HepG2 (cell line): ENCODE results near the gene SEC14L2. TPM values are rescaled to one million over a fixed set of nuclear protein-coding genes. Genes with fewer than 3 reads are reported as not detected.

Source experiments
- ATAC-seq: fragments of 200-7000 bp; cut with Tn5 transposase; 3 replicates; pipeline ENCODE4 v1.9.1; 2020; ENCODE audit warnings: mild to moderate bottlenecking, moderate library complexity
- BruUV-seq: library from RNA; stranded (reverse); fragments of 400-500 nt; replicated peaks from 2 replicates; lab custom pipeline; 2021; lab: Mats Ljungman, UMichigan
- CTCF ChIA-PET: fragments of 300-600 bp; formaldehyde crosslinking; extraction: SDS; loops from one replicate; lab custom pipeline; 2021; ENCODE audit warnings: low total read pairs, inconsistent platforms, low intra/inter-chr PET ratio; lab: Yijun Ruan, JAX
- POLR2A ChIA-PET: fragments of 350-600 bp; sonication (Branson Sonifier 250); formaldehyde crosslinking; loops from one replicate; lab custom pipeline; 2020; ENCODE audit warnings: antibody characterized with exemption, inconsistent platforms; lab: Yijun Ruan, JAX
- DNase-seq: peaks from one replicate; pipeline ENCODE4 v3.0.0-alpha.2; 2015; ENCODE audit warnings: low spot score
- FAIRE-seq: peaks from 3 replicates; lab custom pipeline; 2011; peaks lifted over from hg19 to GRCh38; lab: Jason Lieb, UNC
- H2AFZ ChIP-seq: one replicate; pipeline ENCODE4 v1.6.1; 2011; ENCODE audit warnings: low read length, inconsistent platforms
- H3K27ac ChIP-seq: fragments of 300-600 bp; 3 replicates; pipeline ENCODE4 v1.8.0; 2011; ENCODE audit warnings: mixed run types, mild to moderate bottlenecking, mixed read lengths, low read length, inconsistent platforms; ENCODE audit not compliant: insufficient read depth; ENCODE audit errors: extremely low read length
- H3K27me3 ChIP-seq, 2 experiments: fragments of 200-600 bp in 1 of 2; 2 replicates in 1 of 2; 3 replicates in 1 of 2; pipeline versions ENCODE4 v1.6.0 to v1.8.0; 2011; ENCODE audit warnings: low read length in 2 of 2, mild to moderate bottlenecking in 2 of 2, moderate library complexity in 2 of 2, inconsistent platforms in 1 of 2; ENCODE audit not compliant: insufficient read depth in 2 of 2, control insufficient read depth in 1 of 2
- H3K36me3 ChIP-seq, 2 experiments: fragments of 200-600 bp in 1 of 2; replicated peaks in 1 of 2; 2 replicates in 1 of 2; 3 replicates in 1 of 2; pipeline versions ENCODE4 v1.5.1 to v1.8.0; 2011; ENCODE audit warnings: low read length in 2 of 2, inconsistent platforms in 1 of 2; ENCODE audit not compliant: insufficient read depth in 2 of 2, control insufficient read depth in 1 of 2
- H3K4me1 ChIP-seq: 2 replicates; pipeline ENCODE4 v1.5.1; 2012; ENCODE audit warnings: low read length, inconsistent platforms; ENCODE audit not compliant: insufficient read depth
- H3K4me2 ChIP-seq: 2 replicates; pipeline ENCODE4 v1.6.0; 2011; ENCODE audit warnings: low read depth, low read length, inconsistent platforms
- H3K4me3 ChIP-seq, 3 experiments: fragments of 200-600 bp in 1 of 3; sonication (generic), shearing (Covaris generic) in 1 of 3; replicated peaks in 1 of 3; 2 replicates each; pipeline ENCODE4 v1.5.1; 2011 to 2016; ENCODE audit warnings: low read length in 3 of 3, inconsistent platforms in 2 of 3, low read depth in 2 of 3, mild to moderate bottlenecking in 2 of 3, control low read depth in 1 of 3, mixed read lengths in 1 of 3; ENCODE audit not compliant: insufficient read depth in 1 of 3
- H3K79me2 ChIP-seq: one replicate; pipeline ENCODE4 v1.6.1; 2011; ENCODE audit warnings: low read length, inconsistent platforms; ENCODE audit not compliant: insufficient read depth
- H3K9ac ChIP-seq: 2 replicates; pipeline ENCODE4 v1.6.0; 2011; ENCODE audit warnings: mild to moderate bottlenecking, low read depth, low read length, inconsistent platforms; ENCODE audit not compliant: insufficient read depth
- H3K9me3 ChIP-seq: 2 replicates; pipeline ENCODE4 v1.5.1; 2012; ENCODE audit warnings: mild to moderate bottlenecking, low read length
- H4K20me1 ChIP-seq: 2 replicates; pipeline ENCODE4 v1.6.0; 2011; ENCODE audit warnings: inconsistent platforms, mild to moderate bottlenecking, low read length, moderate library complexity; ENCODE audit not compliant: insufficient read depth
- ARHGAP35 ChIP-seq: sonication (generic); formaldehyde crosslinking; IDR thresholded peaks from 2 replicates; pipeline ENCODE4 v1.9.0; 2022; ENCODE audit warnings: mild to moderate bottlenecking, inconsistent platforms, moderate library complexity, missing genetic modification reagents, borderline replicate concordance
- FOXP4 ChIP-seq: sonication (generic); formaldehyde crosslinking; IDR thresholded peaks from 2 replicates; pipeline ENCODE4 v1.4.0; 2020; ENCODE audit warnings: missing genetic modification reagents
- GTF3A ChIP-seq: sonication (generic); formaldehyde crosslinking; conservative IDR thresholded peaks from 2 replicates; pipeline ENCODE4 v1.4.0; 2020; ENCODE audit warnings: mild to moderate bottlenecking, missing genetic modification reagents
- MTA3 ChIP-seq: sonication (generic); formaldehyde crosslinking; IDR thresholded peaks from 2 replicates; pipeline ENCODE4 v1.4.0; 2020; ENCODE audit warnings: missing genetic modification reagents
- NRL ChIP-seq: sonication (generic); formaldehyde crosslinking; IDR thresholded peaks from 2 replicates; pipeline ENCODE4 v1.5.0; 2020; ENCODE audit warnings: missing genetic modification reagents, mild to moderate bottlenecking, moderate library complexity, borderline replicate concordance
- ZNF235 ChIP-seq: sonication (generic); formaldehyde crosslinking; IDR thresholded peaks from 2 replicates; pipeline ENCODE4 v1.8.1; 2023; ENCODE audit warnings: mild to moderate bottlenecking, missing genetic modification reagents, borderline replicate concordance
- WGBS: methylation state at CpG from one replicate; pipeline ENCODE4 v1.1.6; 2017; ENCODE audit warnings: low lambda C conversion rate; 5-methylcytosine and 5-hydroxymethylcytosine counted together
- in situ Hi-C: cut with HindIII; loops from 2 replicates; pipeline ENCODE4 v1.10.0; 2017; ENCODE audit warnings: low pct_unique_long_range_greater_than_20kb; ENCODE audit not compliant: extremely low pct_ligation_motif_present
- intact Hi-C: fragments of 100-400 bp; cut with micrococcal nuclease; formaldehyde crosslinking; loops from one replicate; pipeline ENCODE4 v1.10.0; 2022; ENCODE audit not compliant: unreplicated experiment
- polyA plus RNA-seq, 8 experiments: library from polyadenylated mRNA; depleted of rRNA in 3 of 8; stranded (reverse) in 7 of 8; unstranded in 1 of 8; fragments of >200 nt; fragmentation: Illumina TruSeq in 4 of 8; extraction: Trizol in 4 of 8; gene quantifications; 2 replicates each; pipeline versions ENCODE4 v1.2.1 to v1.2.3, GENCODE V29; 2011 to 2016; ENCODE audit warnings: low read depth in 4 of 8, missing spikeins in 1 of 8, mixed read lengths in 1 of 8; ENCODE audit not compliant: insufficient read depth in 1 of 8
- total RNA-seq, 5 experiments: library from RNA; depleted of rRNA; stranded (reverse); fragments of >200 nt; fragmentation: Illumina TruSeq; extraction: Trizol; gene quantifications; 2 replicates each; pipeline ENCODE4 v1.2.3, GENCODE V29; 2016; ENCODE audit warnings: low read depth in 1 of 5
- TF ChIP-seq, protein P1 (sequence below): sonication (generic); formaldehyde crosslinking; IDR thresholded peaks from 2 replicates; pipeline ENCODE4 v1.4.0; 2020; ENCODE audit warnings: missing genetic modification reagents
- TF ChIP-seq, protein P2 (sequence below): sonication (generic); formaldehyde crosslinking; IDR thresholded peaks from 2 replicates; pipeline ENCODE4 v1.5.1; 2020; ENCODE audit warnings: mild to moderate bottlenecking, missing genetic modification reagents, moderate library complexity
- TF ChIP-seq, protein P3 (sequence below): fragments of 450-650 bp; IDR thresholded peaks from 2 replicates; pipeline ENCODE4 v1.6.1; 2017; ENCODE audit warnings: mild to moderate bottlenecking

Gene SEC14L2
- total and polyA plus RNA-seq, 2 of the 13 experiments (the other 11 are each of a cell fraction or from before 2014, with no cell fraction given) = 4.1 to 5.1 TPM

GRCh38 chr22:30381264-30381663 is 15.6 kb upstream of the SEC14L2 start:
- Histone ChIP-seq H3K4me3 (no peak overlapping the region), H4K20me1 (no peaks in the 10 kb centered on the region), H3K27me3 (no peaks in the 10 kb centered on the region), H3K27ac (no peak overlapping the region), H3K79me2 (no peaks in the 10 kb centered on the region), H3K9ac (no peak overlapping the region), H3K4me2 (no peak overlapping the region), H3K4me1 (peaks cover 5% of the 10 kb centered on the region), H3K36me3 (no peaks in the 10 kb centered on the region; a peak in 1 of 5 replicates), H2AFZ (no peak overlapping the region), H3K9me3 (no peaks in the 10 kb centered on the region)
- BruUV-seq = no TSS peak
- ChIA-PET POLR2A (interaction anchor here (1.2 kb wide), 1 partner anchor 42 kb away, joined by 3 read pairs; no protein-coding TSS in a partner anchor), CTCF (no interaction called here)
- 93% methylated on average over 4 of the region's 12 CpGs for WGBS
- in situ Hi-C loops (loop anchor here (25.0 kb wide), 1 partner anchor 269 kb away; no protein-coding TSS in a partner anchor), intact Hi-C loops (no loop called here)
- FAIRE-seq (no peak), DNase-seq (no peak), ATAC-seq (no peak)
- TF ChIP-seq GTF3A (CRISPR knock-in tag) = no peak
- TF ChIP-seq MTA3 (CRISPR knock-in tag) = no peak
- TF ChIP-seq ARHGAP35 = no peak
- TF ChIP-seq, protein P1, sequence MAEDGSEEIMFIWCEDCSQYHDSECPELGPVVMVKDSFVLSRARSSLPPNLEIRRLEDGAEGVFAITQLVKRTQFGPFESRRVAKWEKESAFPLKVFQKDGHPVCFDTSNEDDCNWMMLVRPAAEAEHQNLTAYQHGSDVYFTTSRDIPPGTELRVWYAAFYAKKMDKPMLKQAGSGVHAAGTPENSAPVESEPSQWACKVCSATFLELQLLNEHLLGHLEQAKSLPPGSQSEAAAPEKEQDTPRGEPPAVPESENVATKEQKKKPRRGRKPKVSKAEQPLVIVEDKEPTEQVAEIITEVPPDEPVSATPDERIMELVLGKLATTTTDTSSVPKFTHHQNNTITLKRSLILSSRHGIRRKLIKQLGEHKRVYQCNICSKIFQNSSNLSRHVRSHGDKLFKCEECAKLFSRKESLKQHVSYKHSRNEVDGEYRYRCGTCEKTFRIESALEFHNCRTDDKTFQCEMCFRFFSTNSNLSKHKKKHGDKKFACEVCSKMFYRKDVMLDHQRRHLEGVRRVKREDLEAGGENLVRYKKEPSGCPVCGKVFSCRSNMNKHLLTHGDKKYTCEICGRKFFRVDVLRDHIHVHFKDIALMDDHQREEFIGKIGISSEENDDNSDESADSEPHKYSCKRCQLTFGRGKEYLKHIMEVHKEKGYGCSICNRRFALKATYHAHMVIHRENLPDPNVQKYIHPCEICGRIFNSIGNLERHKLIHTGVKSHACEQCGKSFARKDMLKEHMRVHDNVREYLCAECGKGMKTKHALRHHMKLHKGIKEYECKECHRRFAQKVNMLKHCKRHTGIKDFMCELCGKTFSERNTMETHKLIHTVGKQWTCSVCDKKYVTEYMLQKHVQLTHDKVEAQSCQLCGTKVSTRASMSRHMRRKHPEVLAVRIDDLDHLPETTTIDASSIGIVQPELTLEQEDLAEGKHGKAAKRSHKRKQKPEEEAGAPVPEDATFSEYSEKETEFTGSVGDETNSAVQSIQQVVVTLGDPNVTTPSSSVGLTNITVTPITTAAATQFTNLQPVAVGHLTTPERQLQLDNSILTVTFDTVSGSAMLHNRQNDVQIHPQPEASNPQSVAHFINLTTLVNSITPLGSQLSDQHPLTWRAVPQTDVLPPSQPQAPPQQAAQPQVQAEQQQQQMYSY = no peak
- no peak for TF ChIP-seq FOXP4
- no peak for TF ChIP-seq ZNF235 (CRISPR knock-in tag)
- TF ChIP-seq, protein P2, sequence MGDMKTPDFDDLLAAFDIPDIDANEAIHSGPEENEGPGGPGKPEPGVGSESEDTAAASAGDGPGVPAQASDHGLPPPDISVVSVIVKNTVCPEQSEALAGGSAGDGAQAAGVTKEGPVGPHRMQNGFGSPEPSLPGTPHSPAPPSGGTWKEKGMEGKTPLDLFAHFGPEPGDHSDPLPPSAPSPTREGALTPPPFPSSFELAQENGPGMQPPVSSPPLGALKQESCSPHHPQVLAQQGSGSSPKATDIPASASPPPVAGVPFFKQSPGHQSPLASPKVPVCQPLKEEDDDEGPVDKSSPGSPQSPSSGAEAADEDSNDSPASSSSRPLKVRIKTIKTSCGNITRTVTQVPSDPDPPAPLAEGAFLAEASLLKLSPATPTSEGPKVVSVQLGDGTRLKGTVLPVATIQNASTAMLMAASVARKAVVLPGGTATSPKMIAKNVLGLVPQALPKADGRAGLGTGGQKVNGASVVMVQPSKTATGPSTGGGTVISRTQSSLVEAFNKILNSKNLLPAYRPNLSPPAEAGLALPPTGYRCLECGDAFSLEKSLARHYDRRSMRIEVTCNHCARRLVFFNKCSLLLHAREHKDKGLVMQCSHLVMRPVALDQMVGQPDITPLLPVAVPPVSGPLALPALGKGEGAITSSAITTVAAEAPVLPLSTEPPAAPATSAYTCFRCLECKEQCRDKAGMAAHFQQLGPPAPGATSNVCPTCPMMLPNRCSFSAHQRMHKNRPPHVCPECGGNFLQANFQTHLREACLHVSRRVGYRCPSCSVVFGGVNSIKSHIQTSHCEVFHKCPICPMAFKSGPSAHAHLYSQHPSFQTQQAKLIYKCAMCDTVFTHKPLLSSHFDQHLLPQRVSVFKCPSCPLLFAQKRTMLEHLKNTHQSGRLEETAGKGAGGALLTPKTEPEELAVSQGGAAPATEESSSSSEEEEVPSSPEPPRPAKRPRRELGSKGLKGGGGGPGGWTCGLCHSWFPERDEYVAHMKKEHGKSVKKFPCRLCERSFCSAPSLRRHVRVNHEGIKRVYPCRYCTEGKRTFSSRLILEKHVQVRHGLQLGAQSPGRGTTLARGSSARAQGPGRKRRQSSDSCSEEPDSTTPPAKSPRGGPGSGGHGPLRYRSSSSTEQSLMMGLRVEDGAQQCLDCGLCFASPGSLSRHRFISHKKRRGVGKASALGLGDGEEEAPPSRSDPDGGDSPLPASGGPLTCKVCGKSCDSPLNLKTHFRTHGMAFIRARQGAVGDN (CRISPR knock-in tag) = no peak
- no peak for TF ChIP-seq NRL (CRISPR knock-in tag)
- TF ChIP-seq, protein P3, sequence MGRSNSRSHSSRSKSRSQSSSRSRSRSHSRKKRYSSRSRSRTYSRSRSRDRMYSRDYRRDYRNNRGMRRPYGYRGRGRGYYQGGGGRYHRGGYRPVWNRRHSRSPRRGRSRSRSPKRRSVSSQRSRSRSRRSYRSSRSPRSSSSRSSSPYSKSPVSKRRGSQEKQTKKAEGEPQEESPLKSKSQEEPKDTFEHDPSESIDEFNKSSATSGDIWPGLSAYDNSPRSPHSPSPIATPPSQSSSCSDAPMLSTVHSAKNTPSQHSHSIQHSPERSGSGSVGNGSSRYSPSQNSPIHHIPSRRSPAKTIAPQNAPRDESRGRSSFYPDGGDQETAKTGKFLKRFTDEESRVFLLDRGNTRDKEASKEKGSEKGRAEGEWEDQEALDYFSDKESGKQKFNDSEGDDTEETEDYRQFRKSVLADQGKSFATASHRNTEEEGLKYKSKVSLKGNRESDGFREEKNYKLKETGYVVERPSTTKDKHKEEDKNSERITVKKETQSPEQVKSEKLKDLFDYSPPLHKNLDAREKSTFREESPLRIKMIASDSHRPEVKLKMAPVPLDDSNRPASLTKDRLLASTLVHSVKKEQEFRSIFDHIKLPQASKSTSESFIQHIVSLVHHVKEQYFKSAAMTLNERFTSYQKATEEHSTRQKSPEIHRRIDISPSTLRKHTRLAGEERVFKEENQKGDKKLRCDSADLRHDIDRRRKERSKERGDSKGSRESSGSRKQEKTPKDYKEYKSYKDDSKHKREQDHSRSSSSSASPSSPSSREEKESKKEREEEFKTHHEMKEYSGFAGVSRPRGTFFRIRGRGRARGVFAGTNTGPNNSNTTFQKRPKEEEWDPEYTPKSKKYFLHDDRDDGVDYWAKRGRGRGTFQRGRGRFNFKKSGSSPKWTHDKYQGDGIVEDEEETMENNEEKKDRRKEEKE = no peak
